Measurements from ENCODE around the gene TBC1D13. TPM values are rescaled to one million over a fixed set of nuclear protein-coding genes. Genes with fewer than 3 reads are reported as not detected.
"Not testable (repeated sequence)": the region's sequence is repeated elsewhere in the genome, so short reads cannot be mapped to it uniquely, and the experiment has no call there.

Gene TBC1D13
- total and polyA plus RNA-seq, 7 donors: 11.8 to 25.1 (median 15.5) TPM

- H3K27ac ChIP-seq; intact Hi-C loops (cut with DNase I); H3K4me3 ChIP-seq; H3K9me3 ChIP-seq; H3K27me3 ChIP-seq (ENCODE audit: insufficient read depth in 3 of 3, low read length in 2 of 3); ATAC-seq; H3K36me3 ChIP-seq (ENCODE audit: insufficient read depth in 1 of 2, low read depth in 1 of 2): not testable (repeated sequence)
- WGBS, 3 donors: 75 to 82% (median 76%) methylated on average over 7 of the region's 7 CpGs
- H3K4me1 ChIP-seq: peaks cover 25% of the 10 kb centered on the region
- DNase-seq: peak in 1 of 2 donors; percentile 1
Measured at GRCh38 chr9:128858476-128858875, 71.4 kb downstream of the TBC1D13 start.

Other genes starting within 250 kb of the TBC1D13 start
- gene SPTAN1, start 234.7 kb upstream of the TBC1D13 start, total RNA-seq: 10 to 100 TPM; 42.6 to 91.4 (median 56.2) TPM
- 10 to 100 TPM; 18.1 to 30.7 (median 26.4) TPM for gene SPTAN1, start 234.7 kb upstream of the TBC1D13 start, polyA plus RNA-seq
- 10 to 100 TPM in 2 of 4 donors, 1 to 10 TPM in 2; 6.3 to 10.3 (median 8.6) TPM for gene DYNC2I2, start 130.4 kb upstream of the TBC1D13 start, total RNA-seq
- 10 to 100 TPM; 19.0 to 29.1 (median 25.0) TPM for gene DYNC2I2, start 130.4 kb upstream of the TBC1D13 start, polyA plus RNA-seq
- gene SET, start 98.0 kb upstream of the TBC1D13 start, total RNA-seq: 100 to 1,000 TPM; 171 to 283 (median 203) TPM
- gene SET, start 98.0 kb upstream of the TBC1D13 start, polyA plus RNA-seq: 100 to 1,000 TPM; 141 to 244 (median 230) TPM
- gene PKN3, start 84.8 kb upstream of the TBC1D13 start, total RNA-seq: 1 to 10 TPM; 2.6 to 5.0 (median 3.4) TPM
- gene PKN3, start 84.8 kb upstream of the TBC1D13 start, polyA plus RNA-seq: 1 to 10 TPM; 2.9 to 4.4 (median 3.1) TPM
- 1 to 10 TPM; 4.5 to 7.2 (median 5.0) TPM for gene ZDHHC12, start 63.1 kb upstream of the TBC1D13 start, total RNA-seq
- 10 to 100 TPM in 2 of 3 donors, 1 to 10 TPM in 1; 9.7 to 18.5 (median 12.4) TPM for gene ZDHHC12, start 63.1 kb upstream of the TBC1D13 start, polyA plus RNA-seq
- gene ZER1, start 15.3 kb upstream of the TBC1D13 start, total RNA-seq: 10 to 100 TPM; 40.3 to 67.2 (median 65.0) TPM
- 10 to 100 TPM; 15.2 to 54.8 (median 30.8) TPM for gene ZER1, start 15.3 kb upstream of the TBC1D13 start, polyA plus RNA-seq
- gene ENDOG, start 31.2 kb downstream of the TBC1D13 start, total RNA-seq: 100 to 1,000 TPM in 1 of 4 donors, 10 to 100 TPM in 3; 81.6 to 109 (median 90.0) TPM
- gene ENDOG, start 31.2 kb downstream of the TBC1D13 start, polyA plus RNA-seq: 100 to 1,000 TPM in 1 of 3 donors, 10 to 100 TPM in 2; 56.0 to 116 (median 84.9) TPM
- gene SPOUT1, start 42.5 kb downstream of the TBC1D13 start, total RNA-seq: 10 to 100 TPM; 13.3 to 33.0 (median 20.6) TPM
- gene SPOUT1, start 42.5 kb downstream of the TBC1D13 start, polyA plus RNA-seq: 10 to 100 TPM in 2 of 3 donors, 1 to 10 TPM in 1; 9.5 to 18.3 (median 13.3) TPM
- 1 to 10 TPM; 6.4 to 8.9 (median 7.1) TPM for gene KYAT1, start 94.7 kb downstream of the TBC1D13 start, total RNA-seq
- gene KYAT1, start 94.7 kb downstream of the TBC1D13 start, polyA plus RNA-seq: 10 to 100 TPM in 1 of 3 donors, 1 to 10 TPM in 2; 7.2 to 12.0 (median 7.9) TPM
- gene LRRC8A, start 94.9 kb downstream of the TBC1D13 start, total RNA-seq: 10 to 100 TPM; 12.2 to 22.4 (median 18.3) TPM
- 10 to 100 TPM; 11.6 to 71.5 (median 16.4) TPM for gene LRRC8A, start 94.9 kb downstream of the TBC1D13 start, polyA plus RNA-seq
- 10 to 100 TPM; 11.0 to 36.6 (median 29.9) TPM for gene PHYHD1, start 133.7 kb downstream of the TBC1D13 start, total RNA-seq
- gene PHYHD1, start 133.7 kb downstream of the TBC1D13 start, polyA plus RNA-seq: 10 to 100 TPM; 16.7 to 45.0 (median 20.0) TPM
- 1 to 10 TPM; 4.5 to 9.0 (median 6.5) TPM for gene DOLK, start 160.3 kb downstream of the TBC1D13 start, total RNA-seq
- 10 to 100 TPM in 2 of 3 donors, 1 to 10 TPM in 1; 6.2 to 14.0 (median 12.2) TPM for gene DOLK, start 160.3 kb downstream of the TBC1D13 start, polyA plus RNA-seq
- gene NUP188, start 160.4 kb downstream of the TBC1D13 start, total RNA-seq: 10 to 100 TPM; 17.2 to 25.9 (median 25.4) TPM
- 10 to 100 TPM in 2 of 3 donors, 1 to 10 TPM in 1; 9.8 to 28.1 (median 18.6) TPM for gene NUP188, start 160.4 kb downstream of the TBC1D13 start, polyA plus RNA-seq
- gene SH3GLB2, start 241.1 kb downstream of the TBC1D13 start, total RNA-seq: 10 to 100 TPM; 33.8 to 56.8 (median 45.1) TPM
- gene SH3GLB2, start 241.1 kb downstream of the TBC1D13 start, polyA plus RNA-seq: 10 to 100 TPM; 22.2 to 33.5 (median 28.0) TPM
- 10 to 100 TPM in 3 of 4 donors, 1 to 10 TPM in 1; 8.4 to 17.8 (median 14.8) TPM for gene MIGA2, start 249.4 kb downstream of the TBC1D13 start, total RNA-seq
- gene MIGA2, start 249.4 kb downstream of the TBC1D13 start, polyA plus RNA-seq: 10 to 100 TPM; 12.7 to 18.1 (median 13.7) TPM